ENCODE data around the gene TF. TPM values are rescaled to one million over a fixed set of nuclear protein-coding genes. Genes with fewer than 3 reads are reported as not detected.

TF gene
- total RNA-seq, 4 donors from 2014 or later: 17.0 to 111 (median 31.9) TPM

- ATAC-seq (ENCODE audit: low FRiP score): no peak
- DNase-seq (ENCODE audit: low spot score): no peak
- no peak for TF ChIP-seq CTCF (IDR thresholded peaks at IDR 0.05)
Observed at GRCh38 chr3:133745108-133745507, 1.1 kb upstream of the TF start.

- TF ChIP-seq CTCF (IDR thresholded peaks at IDR 0.05): no peak
- ATAC-seq (ENCODE audit: low FRiP score) (no peak), DNase-seq (ENCODE audit: low spot score) (no peak)
Observed at GRCh38 chr3:133746712-133747066, 496 bp downstream of the TF start.

GRCh38 chr3:133747373-133747772 lies 1.2 kb downstream of the TF start:
- no peak for TF ChIP-seq CTCF (IDR thresholded peaks at IDR 0.05)
- ATAC-seq (ENCODE audit: low FRiP score): no peak

GRCh38 chr3:133747907-133748639 lies 1.9 kb downstream of the TF start:
- TF ChIP-seq CTCF (IDR thresholded peaks at IDR 0.05): no peak
- ATAC-seq (ENCODE audit: low FRiP score) (no peak), DNase-seq (ENCODE audit: low spot score) (no peak)

More at GRCh38 chr3:133747373-133747772, 1.2 kb downstream of the TF start:
- no peak for DNase-seq (ENCODE audit: low spot score)

GRCh38 chr3:133749427-133750258 lies 3.5 kb downstream of the TF start:
- no peak for TF ChIP-seq CTCF (IDR thresholded peaks at IDR 0.05)
- DNase-seq (ENCODE audit: low spot score) (no peak), ATAC-seq (ENCODE audit: low FRiP score) (no peak)

GRCh38 chr3:133750259-133750656 lies 4.1 kb downstream of the TF start:
- no peak for TF ChIP-seq CTCF (IDR thresholded peaks at IDR 0.05)
- DNase-seq (ENCODE audit: low spot score) (no peak), ATAC-seq (ENCODE audit: low FRiP score) (no peak)

Measured in omental fat pad (tissue), 4 donors.